Thoracic aorta (tissue), 2 donors: ENCODE data around the gene CENPH. TPM values are rescaled to one million over a fixed set of nuclear protein-coding genes. Genes with fewer than 3 reads are reported as not detected.
"Not testable (repeated sequence)": the region's sequence is repeated elsewhere in the genome, so short reads cannot be mapped to it uniquely, and the experiment has no call there.

ENCODE experiments used
- ATAC-seq: fragments of 150-250 bp; one replicate; pipeline ENCODE4 v1.8.0; 2017; ENCODE audit warnings: low read depth; ENCODE audit not compliant: insufficient number of reproducible peaks, low FRiP score
- DNase-seq: peaks from one replicate; pipeline ENCODE4 v3.0.0-alpha.2; 2020; ENCODE audit warnings: low spot score
- H3K27ac ChIP-seq, 2 donors: fragments of 200-600 bp; sonication (generic); 1 replicate in 1 of 2; 2 replicates in 1 of 2; pipeline ENCODE4 v1.5.1; 2016; ENCODE audit warnings: mild to moderate bottlenecking in 2 of 2, moderate library complexity in 2 of 2
- H3K27me3 ChIP-seq: fragments of 200-600 bp; sonication (generic); replicated peaks from 2 replicates; pipeline ENCODE4 v1.6.0; 2016; ENCODE audit warnings: mild to moderate bottlenecking; ENCODE audit not compliant: insufficient read depth
- H3K36me3 ChIP-seq: fragments of 200-600 bp; sonication (generic); one replicate; pipeline ENCODE4 v1.5.1; 2016
- H3K4me1 ChIP-seq, 2 donors: fragments of 200-600 bp; sonication (generic); 1 replicate in 1 of 2; 2 replicates in 1 of 2; pipeline versions ENCODE4 v1.5.1 to v1.6.0; 2016; ENCODE audit warnings: low read depth in 2 of 2, mild to moderate bottlenecking in 1 of 2; ENCODE audit not compliant: control insufficient read depth in 1 of 2
- H3K4me3 ChIP-seq: fragments of 200-600 bp; sonication (generic); 2 replicates; pipeline ENCODE4 v1.5.1; 2016; ENCODE audit warnings: mild to moderate bottlenecking
- H3K9me3 ChIP-seq: fragments of 200-600 bp; sonication (generic); 2 replicates; pipeline ENCODE4 v1.5.1; 2016
- CTCF ChIP-seq: fragments of 200-600 bp; sonication (generic); IDR thresholded peaks from one replicate; pipeline ENCODE4 v1.5.1; 2019; ENCODE audit warnings: antibody characterized with exemption
- total RNA-seq, 2 donors: library from RNA; depleted of rRNA; stranded (reverse); fragments of >200 nt; gene quantifications; one replicate each; pipeline versions ENCODE4 v1.1.0 to v1.2.3, GENCODE V29; 2016

The CENPH gene
- total RNA-seq, 2 donors from 2014 or later, result 1.3 to 1.8 TPM

- no peak overlapping the region for H3K4me3 ChIP-seq
- ATAC-seq (no peak), DNase-seq (no peak)
- no peak for TF ChIP-seq CTCF
- no peak overlapping the region for H3K27ac ChIP-seq
- H3K9me3 ChIP-seq, result no peaks in the 10 kb centered on the region
- H3K27me3 ChIP-seq, result no peaks in the 10 kb centered on the region
- H3K36me3 ChIP-seq, result no peaks in the 10 kb centered on the region
- H3K4me1 ChIP-seq, result peaks cover 6 to 11% of the 10 kb centered on the region in 2 donors
Observed at GRCh38 chr5:69219939-69220338, 30.6 kb downstream of the CENPH start.

GRCh38 chr5:69220371-69220770, 31.0 kb downstream of the CENPH start:
- peaks cover 6 to 11% of the 10 kb centered on the region in 2 donors for H3K4me1 ChIP-seq
- H3K27ac ChIP-seq, H3K9me3 ChIP-seq, ATAC-seq, H3K27me3 ChIP-seq, H3K36me3 ChIP-seq, DNase-seq, H3K4me3 ChIP-seq: not testable (repeated sequence)

- H3K36me3 ChIP-seq, H3K27ac ChIP-seq, H3K4me3 ChIP-seq, H3K9me3 ChIP-seq, H3K27me3 ChIP-seq, DNase-seq, ATAC-seq: not testable (repeated sequence)
- peaks cover 6 to 11% of the 10 kb centered on the region in 2 donors for H3K4me1 ChIP-seq
Observed at GRCh38 chr5:69220833-69221232, 31.4 kb downstream of the CENPH start.

GRCh38 chr5:69224520-69224919, 35.1 kb downstream of the CENPH start:
- DNase-seq (no peak), ATAC-seq (no peak)
- no peaks in the 10 kb centered on the region for H3K4me1 ChIP-seq
- H3K27me3 ChIP-seq, result no peaks in the 10 kb centered on the region
- no peaks in the 10 kb centered on the region for H3K9me3 ChIP-seq
- no peak for TF ChIP-seq CTCF
- no peak overlapping the region for H3K4me3 ChIP-seq
- no peak overlapping the region for H3K27ac ChIP-seq
- peaks cover 17% of the 10 kb centered on the region for H3K36me3 ChIP-seq

GRCh38 chr5:69225860-69226259, 36.5 kb downstream of the CENPH start:
- TF ChIP-seq CTCF, result no peak
- Histone ChIP-seq H3K36me3 (peaks cover 26% of the 10 kb centered on the region), H3K9me3 (no peaks in the 10 kb centered on the region), H3K4me3 (no peak overlapping the region), H3K27me3 (no peaks in the 10 kb centered on the region), H3K27ac (no peak overlapping the region), H3K4me1 (no peaks in the 10 kb centered on the region)
- no peak for ATAC-seq
- DNase-seq, result no peak

GRCh38 chr5:69230181-69230580, 40.8 kb downstream of the CENPH start:
- DNase-seq (no peak), ATAC-seq (no peak)
- H3K4me3 ChIP-seq, result no peak overlapping the region
- peaks cover 0 to under 1% of the 10 kb centered on the region in 2 donors for H3K4me1 ChIP-seq
- H3K27me3 ChIP-seq, result no peaks in the 10 kb centered on the region
- H3K27ac ChIP-seq, result no peak overlapping the region
- no peak for TF ChIP-seq CTCF
- H3K9me3 ChIP-seq, result no peaks in the 10 kb centered on the region
- H3K36me3 ChIP-seq, result peaks cover 26% of the 10 kb centered on the region
